ENCODE results near the gene ZNF425. TPM values are rescaled to one million over a fixed set of nuclear protein-coding genes. Genes with fewer than 3 reads are reported as not detected.
"Not testable (repeated sequence)": the region's sequence is repeated elsewhere in the genome, so short reads cannot be mapped to it uniquely, and the experiment has no call there.

Gene ZNF425
- total and polyA plus RNA-seq, 8 donors: under 0.01 to 6.1 (median 1.2) TPM; not detected in 1

DNA sequence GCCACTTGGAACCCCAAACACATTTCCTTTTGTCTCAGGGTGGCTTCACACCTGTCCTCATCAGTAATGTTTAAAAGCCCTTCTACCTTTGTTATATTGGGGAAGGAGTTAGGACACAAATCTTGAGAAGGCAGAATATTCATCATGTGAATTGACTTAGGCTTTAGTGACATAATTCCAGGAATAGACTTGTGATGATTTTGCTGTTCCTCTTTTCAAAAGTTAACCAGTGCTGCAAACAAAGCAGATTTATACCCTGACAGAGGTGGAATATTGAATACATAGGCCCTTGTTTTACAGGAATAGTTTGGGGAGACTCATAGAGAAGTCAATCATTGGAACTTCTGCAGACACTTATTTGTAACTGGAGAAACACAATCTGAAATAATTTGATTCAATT, 62.6 kb downstream of the ZNF425 start:
- DNase-seq: no peak
- intact Hi-C loops (cut with DNase I; ENCODE audit: low total_unique reads): loop anchor here (10.0 kb wide), 1 partner anchor 59 kb away; no protein-coding TSS in a partner anchor

DNA sequence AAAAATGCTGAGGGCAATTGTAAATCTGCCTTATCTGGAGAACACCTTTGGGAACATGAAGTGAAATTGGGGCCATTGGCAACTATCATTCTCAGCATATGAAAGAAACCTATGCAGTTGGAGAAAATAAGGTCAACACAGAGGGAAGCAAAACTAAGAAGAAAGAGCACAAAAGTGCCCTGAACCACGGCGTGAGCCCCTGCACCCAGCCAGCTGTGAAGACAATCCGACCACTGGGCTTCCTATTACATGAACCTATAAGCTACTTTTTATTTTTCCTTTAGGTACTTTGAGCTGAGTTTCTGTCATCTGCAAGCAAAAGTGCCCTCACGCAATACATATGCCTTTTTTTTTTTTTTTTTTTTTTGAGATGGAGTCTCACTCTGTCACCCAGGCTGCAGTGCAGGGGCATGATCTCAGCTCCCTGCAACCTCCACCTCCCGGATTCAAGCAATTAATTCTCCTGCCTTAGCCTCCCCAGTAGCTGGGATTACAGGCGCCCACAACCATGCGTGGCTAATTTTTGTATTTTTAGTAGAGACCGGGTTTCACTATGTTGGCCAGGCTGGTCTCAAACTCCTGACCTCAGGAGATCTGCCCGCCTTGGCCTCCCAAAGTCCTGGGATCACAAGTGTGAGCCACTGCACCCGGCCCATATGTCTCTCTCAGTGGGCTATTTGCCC, 63.8 kb downstream of the ZNF425 start:
- intact Hi-C loops (cut with DNase I; ENCODE audit: low total_unique reads): loop anchor here (10.0 kb wide), 1 partner anchor 58 kb away; no protein-coding TSS in a partner anchor

More for the DNA sequence above, 62.6 kb downstream of the ZNF425 start:
- H3K27me3 ChIP-seq: no peaks in the 10 kb centered on the region
- H3K4me3 ChIP-seq: no peak overlapping the region
- no peak overlapping the region for H3K27ac ChIP-seq
- H3K36me3 ChIP-seq: peaks cover 0 to 11% (median 7%) of the 10 kb centered on the region in 4 donors
- TF ChIP-seq POLR2A (IDR thresholded peaks at IDR 0.05): no peak
- TF ChIP-seq, protein P1, sequence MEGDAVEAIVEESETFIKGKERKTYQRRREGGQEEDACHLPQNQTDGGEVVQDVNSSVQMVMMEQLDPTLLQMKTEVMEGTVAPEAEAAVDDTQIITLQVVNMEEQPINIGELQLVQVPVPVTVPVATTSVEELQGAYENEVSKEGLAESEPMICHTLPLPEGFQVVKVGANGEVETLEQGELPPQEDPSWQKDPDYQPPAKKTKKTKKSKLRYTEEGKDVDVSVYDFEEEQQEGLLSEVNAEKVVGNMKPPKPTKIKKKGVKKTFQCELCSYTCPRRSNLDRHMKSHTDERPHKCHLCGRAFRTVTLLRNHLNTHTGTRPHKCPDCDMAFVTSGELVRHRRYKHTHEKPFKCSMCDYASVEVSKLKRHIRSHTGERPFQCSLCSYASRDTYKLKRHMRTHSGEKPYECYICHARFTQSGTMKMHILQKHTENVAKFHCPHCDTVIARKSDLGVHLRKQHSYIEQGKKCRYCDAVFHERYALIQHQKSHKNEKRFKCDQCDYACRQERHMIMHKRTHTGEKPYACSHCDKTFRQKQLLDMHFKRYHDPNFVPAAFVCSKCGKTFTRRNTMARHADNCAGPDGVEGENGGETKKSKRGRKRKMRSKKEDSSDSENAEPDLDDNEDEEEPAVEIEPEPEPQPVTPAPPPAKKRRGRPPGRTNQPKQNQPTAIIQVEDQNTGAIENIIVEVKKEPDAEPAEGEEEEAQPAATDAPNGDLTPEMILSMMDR (IDR thresholded peaks at IDR 0.05): no peak
- no peak for TF ChIP-seq EP300 (IDR thresholded peaks at IDR 0.05)
- TF ChIP-seq POLR2AphosphoS5 (IDR thresholded peaks at IDR 0.05): no peak
- H3K4me1 ChIP-seq: peaks cover 0 to 11% (median 3%) of the 10 kb centered on the region in 4 donors
- no peaks in the 10 kb centered on the region for H3K9me3 ChIP-seq

DNA sequence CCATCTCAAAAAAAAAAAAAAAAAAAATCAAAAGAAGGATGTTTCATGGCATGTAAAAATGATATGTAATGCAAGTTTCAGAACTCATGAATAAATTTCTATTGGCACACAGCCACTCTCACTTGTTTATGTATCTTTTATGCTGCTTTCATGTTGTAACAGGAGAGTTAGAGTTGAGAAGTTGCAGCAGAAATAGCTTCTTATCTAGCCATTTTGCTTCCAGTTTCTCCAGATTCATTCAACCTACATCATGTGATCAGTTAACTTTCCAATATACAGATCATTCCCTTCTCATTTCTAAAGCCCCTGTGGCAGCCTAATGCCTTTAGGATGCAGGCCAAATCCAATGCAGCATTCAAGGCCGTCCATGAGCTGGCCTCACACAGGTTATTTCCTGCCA, 66.0 kb downstream of the ZNF425 start:
- peak in 1 of 2 donors; percentile 21 for DNase-seq
- 34 to 44% (median 39%) methylated on average over 1 of the region's 1 CpG for WGBS, 5 donors
- Histone ChIP-seq H3K27ac (no peak overlapping the region), H3K4me1 (peaks cover 0 to 4% (median 0%) of the 10 kb centered on the region in 4 donors), H3K36me3 (no peaks in the 10 kb centered on the region), H3K27me3 (no peaks in the 10 kb centered on the region), H3K9me3 (no peaks in the 10 kb centered on the region), H3K4me3 (no peak overlapping the region)
- intact Hi-C loops (cut with DNase I; ENCODE audit: low total_unique reads): loop anchor here (10.0 kb wide), 1 partner anchor 55 kb away; no protein-coding TSS in a partner anchor
- TF ChIP-seq, protein P1 (IDR thresholded peaks at IDR 0.05): no peak

More for the DNA sequence above, 63.8 kb downstream of the ZNF425 start:
- H3K27ac ChIP-seq, H3K27me3 ChIP-seq, H3K4me3 ChIP-seq, H3K36me3 ChIP-seq, DNase-seq, H3K9me3 ChIP-seq: not testable (repeated sequence)
- 85 to 94% (median 88%) methylated on average over 10 of the region's 10 CpGs for WGBS, 5 donors
- H3K4me1 ChIP-seq: peaks cover 0 to 11% (median 3%) of the 10 kb centered on the region in 4 donors

DNA sequence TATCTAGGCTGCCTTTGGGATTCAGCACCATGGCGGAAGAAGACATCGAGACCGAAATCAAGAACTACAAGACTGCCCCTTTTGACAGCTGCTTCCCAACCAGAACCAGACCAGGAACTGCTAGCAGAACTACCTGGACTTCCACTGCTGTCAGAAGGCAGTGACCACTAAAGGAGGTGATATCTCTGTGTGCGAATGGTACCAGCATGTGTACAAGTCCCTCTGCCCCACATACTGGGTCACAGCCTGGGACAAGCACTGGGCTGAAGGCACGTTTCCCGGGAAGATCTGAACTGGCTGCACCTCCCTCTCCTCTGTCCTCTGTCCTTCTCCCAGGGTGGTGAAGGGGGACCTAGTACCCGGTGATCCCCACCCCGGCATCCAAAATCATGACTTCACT, 72.2 kb downstream of the ZNF425 start:
- WGBS, 5 donors: 88 to 95% (median 92%) methylated on average over 7 to 8 of the region's 8 CpGs
- Histone ChIP-seq H3K27ac (no peak overlapping the region), H3K9me3 (no peaks in the 10 kb centered on the region), H3K4me3 (no peak overlapping the region), H3K27me3 (no peaks in the 10 kb centered on the region), H3K4me1 (no peaks in the 10 kb centered on the region), H3K36me3 (no peaks in the 10 kb centered on the region)
- no peak for DNase-seq
- TF ChIP-seq, protein P1 (IDR thresholded peaks at IDR 0.05): no peak
- no peak for TF ChIP-seq POLR2AphosphoS5 (IDR thresholded peaks at IDR 0.05)
- TF ChIP-seq POLR2A (IDR thresholded peaks at IDR 0.05): no peak
- no peak for TF ChIP-seq EP300 (IDR thresholded peaks at IDR 0.05)
- intact Hi-C loops (cut with DNase I; ENCODE audit: low total_unique reads): no loop called here

DNA sequence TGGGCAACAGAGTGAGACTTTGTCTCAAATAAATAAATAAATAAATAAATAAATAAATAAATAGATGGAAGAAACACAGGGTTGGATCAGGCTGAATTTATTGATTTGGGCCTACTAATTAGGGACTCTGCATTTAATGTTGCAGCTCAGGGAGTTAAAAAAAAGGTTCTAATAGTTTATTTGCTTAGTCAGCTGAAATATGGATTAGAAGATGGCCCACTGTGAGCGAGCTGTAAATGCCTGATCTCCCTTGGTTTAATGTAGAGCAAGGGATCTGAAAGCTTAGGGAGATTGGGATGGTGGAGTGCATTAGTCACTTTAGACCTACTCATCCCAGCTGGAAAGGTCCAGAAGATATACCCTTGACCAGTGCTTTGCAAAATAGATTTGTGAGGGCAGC, 72.7 kb downstream of the ZNF425 start:
- TF ChIP-seq, protein P1 (IDR thresholded peaks at IDR 0.05): no peak
- no peak for TF ChIP-seq POLR2AphosphoS5 (IDR thresholded peaks at IDR 0.05)
- Histone ChIP-seq H3K27me3 (no peaks in the 10 kb centered on the region), H3K27ac (no peak overlapping the region), H3K4me3 (no peak overlapping the region), H3K9me3 (no peaks in the 10 kb centered on the region), H3K36me3 (no peaks in the 10 kb centered on the region), H3K4me1 (no peaks in the 10 kb centered on the region)
- WGBS, 5 donors: 91 to 100% (median 96%) methylated on average over 1 of the region's 1 CpG
- no peak for DNase-seq
- intact Hi-C loops (cut with DNase I; ENCODE audit: low total_unique reads): no loop called here

Measured in stomach (tissue), 9 donors.